Sigmoid colon (tissue), 4 donors: Measurements from ENCODE around the gene TYW3.

Experiments
- EP300 ChIP-seq, 4 donors: sonication (generic); formaldehyde crosslinking; IDR thresholded peaks; one replicate each; pipeline ENCODE4 v1.6.1; 2017; ENCODE audit warnings: antibody characterized with exemption in 4 of 4
- POLR2A ChIP-seq, 2 donors: fragments of 450-650 bp; IDR thresholded peaks; one replicate each; pipeline ENCODE4 v1.6.1; 2016; ENCODE audit warnings: antibody characterized with exemption in 2 of 2, mild to moderate bottlenecking in 2 of 2, moderate library complexity in 2 of 2
- TF ChIP-seq, protein P1 (sequence below), 4 experiments: fragments of 450-650 bp in 3 of 4; fragments of 200-600 bp in 1 of 4; IDR thresholded peaks; one replicate each; pipeline ENCODE4 v1.5.1; 2016 to 2019; ENCODE audit warnings: antibody characterized with exemption in 4 of 4, mild to moderate bottlenecking in 3 of 4, moderate library complexity in 2 of 4

DNA sequence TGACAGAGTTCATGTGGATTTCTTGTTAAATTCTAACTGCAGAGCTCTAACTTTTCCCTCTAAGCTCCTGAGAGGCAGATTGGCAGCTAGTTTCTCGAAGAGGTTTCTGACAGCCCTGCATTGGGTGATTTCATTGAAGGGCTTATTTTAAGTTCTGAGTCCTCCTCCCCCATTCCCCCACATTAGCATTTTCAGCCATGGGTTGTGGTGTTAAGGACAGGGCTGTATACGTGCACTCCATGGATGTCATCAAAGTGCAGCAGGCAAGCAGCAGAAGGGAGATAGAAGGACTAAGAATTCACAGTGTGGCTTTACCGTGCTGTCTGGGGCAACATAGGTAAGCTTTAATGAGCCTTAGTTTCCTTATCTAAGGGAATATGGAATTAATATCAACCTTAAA is 19.1 kb upstream of the TYW3 start:
- TF ChIP-seq, protein P1, sequence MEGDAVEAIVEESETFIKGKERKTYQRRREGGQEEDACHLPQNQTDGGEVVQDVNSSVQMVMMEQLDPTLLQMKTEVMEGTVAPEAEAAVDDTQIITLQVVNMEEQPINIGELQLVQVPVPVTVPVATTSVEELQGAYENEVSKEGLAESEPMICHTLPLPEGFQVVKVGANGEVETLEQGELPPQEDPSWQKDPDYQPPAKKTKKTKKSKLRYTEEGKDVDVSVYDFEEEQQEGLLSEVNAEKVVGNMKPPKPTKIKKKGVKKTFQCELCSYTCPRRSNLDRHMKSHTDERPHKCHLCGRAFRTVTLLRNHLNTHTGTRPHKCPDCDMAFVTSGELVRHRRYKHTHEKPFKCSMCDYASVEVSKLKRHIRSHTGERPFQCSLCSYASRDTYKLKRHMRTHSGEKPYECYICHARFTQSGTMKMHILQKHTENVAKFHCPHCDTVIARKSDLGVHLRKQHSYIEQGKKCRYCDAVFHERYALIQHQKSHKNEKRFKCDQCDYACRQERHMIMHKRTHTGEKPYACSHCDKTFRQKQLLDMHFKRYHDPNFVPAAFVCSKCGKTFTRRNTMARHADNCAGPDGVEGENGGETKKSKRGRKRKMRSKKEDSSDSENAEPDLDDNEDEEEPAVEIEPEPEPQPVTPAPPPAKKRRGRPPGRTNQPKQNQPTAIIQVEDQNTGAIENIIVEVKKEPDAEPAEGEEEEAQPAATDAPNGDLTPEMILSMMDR (IDR thresholded peaks at IDR 0.05) = no peak
- TF ChIP-seq POLR2A (IDR thresholded peaks at IDR 0.05) = no peak
- no peak for TF ChIP-seq EP300 (IDR thresholded peaks at IDR 0.05)
